HCT116 (cell line): Measurements from ENCODE around the gene RAPGEF2. TPM values are rescaled to one million over a fixed set of nuclear protein-coding genes. Genes with fewer than 3 reads are reported as not detected.

ENCODE experiments used
- ATAC-seq: fragments of 200-7000 bp; cut with Tn5 transposase; 2 replicates; pipeline ENCODE4 v1.9.1; 2020; ENCODE audit warnings: mild to moderate bottlenecking, moderate library complexity
- BruUV-seq: library from RNA; stranded (reverse); fragments of 400-500 nt; replicated peaks from 2 replicates; lab custom pipeline; 2021; lab: Mats Ljungman, UMichigan
- CTCF ChIA-PET: fragments of 300-600 bp; sonication (Branson Sonifier 250); formaldehyde crosslinking; loops from one replicate; lab custom pipeline; 2021; ENCODE audit warnings: antibody characterized with exemption; lab: Charles Lee
- POLR2A ChIA-PET: fragments of 300-600, 350-600 bp; sonication (Branson Sonifier 250); formaldehyde crosslinking; loops from one replicate; lab custom pipeline; 2021; ENCODE audit warnings: antibody characterized with exemption; lab: Charles Lee
- RAD21 ChIA-PET, 2 experiments: fragments of 300-600 bp; sonication (Branson Sonifier 250); formaldehyde crosslinking; loops; one replicate each; lab custom pipeline; 2023; ENCODE audit warnings: low total read pairs in 2 of 2; ENCODE audit not compliant: uncharacterized antibody in 2 of 2, unreplicated experiment in 2 of 2, low non-redundant PET in 1 of 2; lab: Charles Lee
- DNase-seq: peaks from one replicate; pipeline ENCODE4 v3.0.0-alpha.2; 2010; ENCODE audit warnings: low read depth, low spot score
- H2AFZ ChIP-seq: fragments of 200-600 bp; shearing (Covaris generic), sonication (generic); 2 replicates; pipeline ENCODE4 v1.6.1; 2017; ENCODE audit warnings: low read depth, mixed run types, mixed read lengths, antibody characterized with exemption, low read length; ENCODE audit not compliant: poor library complexity, severe bottlenecking
- H3K27ac ChIP-seq: 2 replicates; pipeline ENCODE4 v1.5.1; 2012; ENCODE audit warnings: low read depth, low read length
- H3K27me3 ChIP-seq: fragments of 200-600 bp; sonication (generic); 2 replicates; pipeline ENCODE4 v1.6.1; 2016; ENCODE audit warnings: mixed run types, low read length, mixed read lengths; ENCODE audit not compliant: insufficient read depth
- H3K36me3 ChIP-seq, 2 experiments: fragments of 200-500 bp in 1 of 2; fragments of 200-600 bp in 1 of 2; sonication (Bioruptor generic) in 1 of 2; sonication (generic) in 1 of 2; 2 replicates each; pipeline versions ENCODE4 v1.5.1 to v1.6.1; 2014 to 2016; ENCODE audit warnings: low read length in 2 of 2, inconsistent platforms in 1 of 2, mixed read lengths in 1 of 2, mixed run types in 1 of 2; ENCODE audit not compliant: insufficient read depth in 2 of 2, control insufficient read depth in 1 of 2
- H3K4me1 ChIP-seq, 2 experiments: fragments of 200-600 bp in 1 of 2; sonication (generic) in 1 of 2; 2 replicates each; pipeline versions ENCODE4 v1.5.1 to v1.6.1; 2012 to 2017; ENCODE audit warnings: low read length in 2 of 2, inconsistent platforms in 1 of 2, mild to moderate bottlenecking in 1 of 2, mixed read lengths in 1 of 2, mixed run types in 1 of 2, moderate library complexity in 1 of 2; ENCODE audit not compliant: insufficient read depth in 2 of 2, control insufficient read depth in 1 of 2
- H3K4me2 ChIP-seq: fragments of 200-600 bp; sonication (generic); 2 replicates; pipeline ENCODE4 v1.6.1; 2017; ENCODE audit warnings: mixed run types, low read length, mixed read lengths
- H3K4me3 ChIP-seq, 2 experiments: fragments of 200-600 bp in 1 of 2; sonication (generic) in 1 of 2; replicated peaks in 1 of 2; 2 replicates each; pipeline ENCODE4 v1.5.1; 2011 to 2016; ENCODE audit warnings: low read length in 2 of 2, control low read depth in 1 of 2, low read depth in 1 of 2, mild to moderate bottlenecking in 1 of 2, mixed read lengths in 1 of 2, mixed run types in 1 of 2
- H3K79me2 ChIP-seq: fragments of 200-600 bp; sonication (generic); 2 replicates; pipeline ENCODE4 v1.6.1; 2017; ENCODE audit warnings: mild to moderate bottlenecking, mixed run types, low read length, moderate library complexity, mixed read lengths; ENCODE audit not compliant: insufficient read depth
- H3K9ac ChIP-seq: fragments of 200-600 bp; sonication (generic); 2 replicates; pipeline ENCODE4 v1.6.1; 2016; ENCODE audit warnings: low read length, mixed read lengths
- H3K9me2 ChIP-seq: fragments of 200-600 bp; sonication (generic), shearing (Covaris generic); 2 replicates; pipeline ENCODE4 v1.6.1; 2017; ENCODE audit warnings: mixed run types, mild to moderate bottlenecking, moderate library complexity; ENCODE audit not compliant: insufficient read depth
- H3K9me3 ChIP-seq, 2 experiments: fragments of 200-500 bp in 1 of 2; fragments of 200-600 bp in 1 of 2; sonication (Bioruptor generic) in 1 of 2; sonication (generic) in 1 of 2; 2 replicates each; pipeline ENCODE4 v1.6.1; 2014 to 2017; ENCODE audit warnings: low read length in 2 of 2, mixed read lengths in 2 of 2, inconsistent platforms in 1 of 2, low read depth in 1 of 2, mild to moderate bottlenecking in 1 of 2, mixed run types in 1 of 2, moderate library complexity in 1 of 2; ENCODE audit not compliant: control insufficient read depth in 1 of 2, insufficient read depth in 1 of 2
- H4K20me1 ChIP-seq: fragments of 200-600 bp; sonication (generic), shearing (Covaris generic); 2 replicates; pipeline ENCODE4 v1.6.1; 2017; ENCODE audit warnings: mixed run types, mild to moderate bottlenecking, moderate library complexity; ENCODE audit not compliant: insufficient read depth
- CBX3 ChIP-seq: IDR thresholded peaks from 2 replicates; pipeline ENCODE4 v1.6.1; 2012; ENCODE audit warnings: low read depth
- EGR1 ChIP-seq: IDR thresholded peaks from 2 replicates; pipeline ENCODE4 v1.6.1; 2012; ENCODE audit warnings: low read depth
- ELF1 ChIP-seq: IDR thresholded peaks from 2 replicates; pipeline ENCODE4 v1.6.1; 2012; ENCODE audit warnings: low read depth, borderline replicate concordance
- EZH2 ChIP-seq: fragments of 200-600 bp; sonication (generic); IDR thresholded peaks from 2 replicates; pipeline ENCODE4 v1.6.1; 2017; ENCODE audit warnings: antibody characterized with exemption, mixed run types
- FOSL1 ChIP-seq: IDR thresholded peaks from 2 replicates; pipeline ENCODE4 v1.6.1; 2012; ENCODE audit warnings: low read depth
- JUND ChIP-seq: IDR thresholded peaks from 2 replicates; pipeline ENCODE4 v1.6.1; 2012
- POLR2A ChIP-seq: IDR thresholded peaks from 2 replicates; pipeline ENCODE4 v1.7.0; 2011; ENCODE audit warnings: borderline replicate concordance; ENCODE audit not compliant: insufficient read depth, insufficient read length; ENCODE audit errors: extremely low read depth
- POLR2AphosphoS5 ChIP-seq: IDR thresholded peaks from 2 replicates; pipeline ENCODE4 v1.6.1; 2011; ENCODE audit warnings: mild to moderate bottlenecking, low read depth, low read length, moderate library complexity
- RAD21 ChIP-seq: IDR thresholded peaks from 2 replicates; pipeline ENCODE4 v1.6.1; 2012; ENCODE audit warnings: low read depth, mild to moderate bottlenecking
- SP1 ChIP-seq: IDR thresholded peaks from 2 replicates; pipeline ENCODE4 v1.6.1; 2012; ENCODE audit warnings: low read depth
- SRF ChIP-seq: IDR thresholded peaks from 2 replicates; pipeline ENCODE4 v1.6.1; 2012; ENCODE audit warnings: low read depth
- YY1 ChIP-seq: IDR thresholded peaks from 2 replicates; pipeline ENCODE4 v1.6.1; 2011; ENCODE audit warnings: low read length, low read depth, moderate library complexity, mild to moderate bottlenecking; ENCODE audit not compliant: insufficient replicate concordance; ENCODE audit errors: extremely low read depth
- ZBTB33 ChIP-seq: IDR thresholded peaks from 2 replicates; pipeline ENCODE4 v1.6.1; 2011; ENCODE audit warnings: mild to moderate bottlenecking, low read length, moderate library complexity; ENCODE audit not compliant: insufficient replicate concordance; ENCODE audit errors: extremely low read depth
- ZFX ChIP-seq: fragments of 450-650 bp; IDR thresholded peaks from 2 replicates; pipeline ENCODE4 v1.6.1; 2017
- intact Hi-C: fragments of 100-400 bp; cut with micrococcal nuclease; formaldehyde crosslinking; loops from 2 replicates; pipeline ENCODE4 v1.10.0; 2022
- total RNA-seq: library from RNA; stranded (reverse); gene quantifications from one replicate; pipeline ENCODE4 v1.2.1, GENCODE V29; 2021; ENCODE audit not compliant: unreplicated experiment
- TF ChIP-seq, protein P1 (sequence below): IDR thresholded peaks from 2 replicates; pipeline ENCODE4 v1.6.1; 2012; ENCODE audit warnings: low read depth
- TF ChIP-seq, protein P2 (sequence below): IDR thresholded peaks from 2 replicates; pipeline ENCODE4 v1.6.1; 2012

Gene RAPGEF2
- total RNA-seq, 1 experiment from 2014 or later: 21.2 TPM

DNA sequence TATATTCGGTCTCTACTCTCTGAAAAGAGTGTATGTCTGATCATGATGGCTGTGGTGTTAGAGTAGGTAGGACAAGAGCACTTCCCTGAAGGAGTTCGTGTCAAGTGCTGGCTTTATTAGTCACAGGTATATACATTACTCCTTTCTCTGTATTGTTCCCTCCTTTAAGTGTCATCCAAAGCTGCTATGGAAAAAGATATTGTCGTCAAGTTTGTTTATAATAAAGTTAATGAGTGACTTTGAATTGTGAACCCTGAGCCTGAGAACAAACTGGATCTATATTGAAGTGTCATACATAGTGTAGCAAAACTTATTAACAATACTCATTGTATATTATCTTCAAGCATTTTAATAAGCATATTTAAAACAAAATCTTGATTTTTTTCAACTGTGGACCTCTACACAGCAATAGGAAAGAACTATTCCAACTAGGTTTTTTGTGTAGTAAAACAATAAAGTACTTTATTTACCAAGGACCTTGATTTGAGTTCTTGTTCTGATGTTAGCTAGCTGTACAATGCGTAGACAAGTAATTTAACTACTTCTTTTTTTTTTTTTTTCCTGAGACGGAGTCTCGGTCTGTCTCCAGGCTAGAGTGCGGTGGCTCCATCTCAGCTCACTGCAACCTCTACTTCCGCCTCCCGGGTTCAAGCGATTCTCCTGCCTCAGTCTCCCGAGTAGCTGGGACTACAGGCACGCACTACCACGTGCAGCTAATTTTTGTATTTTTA is 177.7 kb downstream of the RAPGEF2 start:
- ChIA-PET CTCF (no interaction called here), POLR2A (no interaction called here)

More for the DNA sequence above, 177.7 kb downstream of the RAPGEF2 start:
- Histone ChIP-seq H3K9me3 (no peaks in the 10 kb centered on the region), H3K9me2 (no peaks in the 10 kb centered on the region), H3K4me3 (no peak overlapping the region), H3K27me3 (no peaks in the 10 kb centered on the region), H3K4me2 (no peak overlapping the region), H3K79me2 (no peaks in the 10 kb centered on the region), H3K27ac (no peak overlapping the region), H3K9ac (no peak overlapping the region), H4K20me1 (no peaks in the 10 kb centered on the region), H3K36me3 (no peaks in the 10 kb centered on the region), H2AFZ (no peak overlapping the region), H3K4me1 (peaks cover 0 to 7% of the 10 kb centered on the region in 2 experiments; a peak in 2 of 4 replicates)
- intact Hi-C loops: no loop called here
- no peak for DNase-seq
- no peak for TF ChIP-seq SRF
- no peak for TF ChIP-seq FOSL1
- no peak for TF ChIP-seq YY1
- TF ChIP-seq ELF1: no peak
- TF ChIP-seq, protein P1, sequence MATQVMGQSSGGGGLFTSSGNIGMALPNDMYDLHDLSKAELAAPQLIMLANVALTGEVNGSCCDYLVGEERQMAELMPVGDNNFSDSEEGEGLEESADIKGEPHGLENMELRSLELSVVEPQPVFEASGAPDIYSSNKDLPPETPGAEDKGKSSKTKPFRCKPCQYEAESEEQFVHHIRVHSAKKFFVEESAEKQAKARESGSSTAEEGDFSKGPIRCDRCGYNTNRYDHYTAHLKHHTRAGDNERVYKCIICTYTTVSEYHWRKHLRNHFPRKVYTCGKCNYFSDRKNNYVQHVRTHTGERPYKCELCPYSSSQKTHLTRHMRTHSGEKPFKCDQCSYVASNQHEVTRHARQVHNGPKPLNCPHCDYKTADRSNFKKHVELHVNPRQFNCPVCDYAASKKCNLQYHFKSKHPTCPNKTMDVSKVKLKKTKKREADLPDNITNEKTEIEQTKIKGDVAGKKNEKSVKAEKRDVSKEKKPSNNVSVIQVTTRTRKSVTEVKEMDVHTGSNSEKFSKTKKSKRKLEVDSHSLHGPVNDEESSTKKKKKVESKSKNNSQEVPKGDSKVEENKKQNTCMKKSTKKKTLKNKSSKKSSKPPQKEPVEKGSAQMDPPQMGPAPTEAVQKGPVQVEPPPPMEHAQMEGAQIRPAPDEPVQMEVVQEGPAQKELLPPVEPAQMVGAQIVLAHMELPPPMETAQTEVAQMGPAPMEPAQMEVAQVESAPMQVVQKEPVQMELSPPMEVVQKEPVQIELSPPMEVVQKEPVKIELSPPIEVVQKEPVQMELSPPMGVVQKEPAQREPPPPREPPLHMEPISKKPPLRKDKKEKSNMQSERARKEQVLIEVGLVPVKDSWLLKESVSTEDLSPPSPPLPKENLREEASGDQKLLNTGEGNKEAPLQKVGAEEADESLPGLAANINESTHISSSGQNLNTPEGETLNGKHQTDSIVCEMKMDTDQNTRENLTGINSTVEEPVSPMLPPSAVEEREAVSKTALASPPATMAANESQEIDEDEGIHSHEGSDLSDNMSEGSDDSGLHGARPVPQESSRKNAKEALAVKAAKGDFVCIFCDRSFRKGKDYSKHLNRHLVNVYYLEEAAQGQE: no peak
- no peak for TF ChIP-seq JUND
- TF ChIP-seq ZFX: no peak
- no peak for TF ChIP-seq CBX3
- no peak for TF ChIP-seq SP1
- TF ChIP-seq EGR1: no peak
- TF ChIP-seq POLR2A: no peak
- TF ChIP-seq ZBTB33: no peak
- no peak for TF ChIP-seq RAD21
- TF ChIP-seq POLR2AphosphoS5: no peak
- TF ChIP-seq, protein P2, sequence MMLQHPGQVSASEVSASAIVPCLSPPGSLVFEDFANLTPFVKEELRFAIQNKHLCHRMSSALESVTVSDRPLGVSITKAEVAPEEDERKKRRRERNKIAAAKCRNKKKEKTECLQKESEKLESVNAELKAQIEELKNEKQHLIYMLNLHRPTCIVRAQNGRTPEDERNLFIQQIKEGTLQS: no peak
- no peak for TF ChIP-seq EZH2
- RAD21 ChIA-PET: no interaction called here
- no peak for ATAC-seq
- no TSS peak for BruUV-seq
